Liver (tissue), 9 donors: Measurements from ENCODE around the gene FMN2. TPM values are rescaled to one million over a fixed set of nuclear protein-coding genes. Genes with fewer than 3 reads are reported as not detected.

Experiments
- DNase-seq: peaks from one replicate; pipeline ENCODE4 v3.0.0-alpha.2; 2017; ENCODE audit warnings: low spot score
- H3K27ac ChIP-seq, 2 donors: one replicate each; pipeline ENCODE4 v1.7.0; 2013; ENCODE audit warnings: inconsistent platforms in 2 of 2, low read length in 2 of 2, control low read depth in 1 of 2, low read depth in 1 of 2, mild to moderate bottlenecking in 1 of 2
- H3K27me3 ChIP-seq, 4 donors: one replicate each; pipeline versions ENCODE4 v1.6.1 to v1.7.0; 2013; ENCODE audit warnings: low read length in 3 of 4, inconsistent platforms in 1 of 4, mild to moderate bottlenecking in 1 of 4, moderate library complexity in 1 of 4; ENCODE audit not compliant: control insufficient read depth in 4 of 4, insufficient read depth in 4 of 4
- H3K36me3 ChIP-seq, 4 donors: one replicate each; pipeline versions ENCODE4 v1.6.1 to v1.7.0; 2013; ENCODE audit warnings: low read length in 3 of 4, mild to moderate bottlenecking in 3 of 4, low read depth in 1 of 4, moderate library complexity in 1 of 4; ENCODE audit not compliant: control insufficient read depth in 4 of 4, insufficient read depth in 3 of 4
- H3K4me1 ChIP-seq, 4 donors: one replicate each; pipeline versions ENCODE4 v1.6.1 to v1.7.0; 2013; ENCODE audit warnings: low read length in 3 of 4, mild to moderate bottlenecking in 3 of 4, moderate library complexity in 1 of 4; ENCODE audit not compliant: control insufficient read depth in 4 of 4, insufficient read depth in 4 of 4
- H3K4me3 ChIP-seq, 3 donors: one replicate each; pipeline versions ENCODE4 v1.6.1 to v1.7.0; 2013; ENCODE audit warnings: low read length in 3 of 3, control low read depth in 1 of 3, low read depth in 1 of 3, mild to moderate bottlenecking in 1 of 3
- H3K9ac ChIP-seq, 2 donors: one replicate each; pipeline ENCODE4 v1.7.0; 2013; ENCODE audit warnings: low read length in 2 of 2, mild to moderate bottlenecking in 2 of 2, moderate library complexity in 2 of 2, control low read depth in 1 of 2, low read depth in 1 of 2
- H3K9me3 ChIP-seq, 4 donors: one replicate each; pipeline versions ENCODE4 v1.6.1 to v1.7.0; 2013; ENCODE audit warnings: low read length in 3 of 4; ENCODE audit not compliant: control insufficient read depth in 4 of 4
- CTCF ChIP-seq: fragments of 150-350 bp; IDR thresholded peaks from 2 replicates; pipeline ENCODE4 v1.5.1; 2017; ENCODE audit warnings: improper control_type of control experiment, low read depth, low read length; ENCODE audit not compliant: missing input control
- EGR1 ChIP-seq, 2 donors: IDR thresholded peaks; 2 replicates each; pipeline ENCODE4 v1.6.1; 2016 to 2018; ENCODE audit warnings: antibody characterized with exemption in 2 of 2, low read depth in 2 of 2
- FOXA1 ChIP-seq: IDR thresholded peaks from 2 replicates; pipeline ENCODE4 v1.6.1; 2016; ENCODE audit warnings: antibody characterized with exemption
- FOXA2 ChIP-seq: IDR thresholded peaks from 2 replicates; pipeline ENCODE4 v1.6.1; 2016; ENCODE audit warnings: antibody characterized with exemption
- GABPA ChIP-seq, 2 donors: IDR thresholded peaks in 1 of 2; conservative IDR thresholded peaks in 1 of 2; 2 replicates each; pipeline ENCODE4 v1.6.1; 2016; ENCODE audit warnings: antibody characterized with exemption in 2 of 2, mild to moderate bottlenecking in 1 of 2, moderate library complexity in 1 of 2
- HNF4A ChIP-seq, 2 donors: conservative IDR thresholded peaks; 2 replicates each; pipeline ENCODE4 v1.6.1; 2016; ENCODE audit warnings: antibody characterized with exemption in 2 of 2, mild to moderate bottlenecking in 2 of 2
- HNF4G ChIP-seq: IDR thresholded peaks from 2 replicates; pipeline ENCODE4 v1.6.1; 2016; ENCODE audit warnings: antibody characterized with exemption
- JUND ChIP-seq, 2 donors: IDR thresholded peaks; 2 replicates each; pipeline ENCODE4 v1.6.1; 2016; ENCODE audit warnings: antibody characterized with exemption in 2 of 2
- MAX ChIP-seq: IDR thresholded peaks from 2 replicates; pipeline ENCODE4 v1.6.1; 2016; ENCODE audit warnings: antibody characterized with exemption
- NR2F2 ChIP-seq: IDR thresholded peaks from 2 replicates; pipeline ENCODE4 v1.6.1; 2016; ENCODE audit warnings: antibody characterized with exemption
- RXRA ChIP-seq, 2 donors: IDR thresholded peaks; 2 replicates each; pipeline ENCODE4 v1.6.1; 2017 to 2018; ENCODE audit warnings: antibody characterized with exemption in 2 of 2, mild to moderate bottlenecking in 1 of 2
- SP1 ChIP-seq: IDR thresholded peaks from 2 replicates; pipeline ENCODE4 v1.6.1; 2018; ENCODE audit warnings: antibody characterized with exemption, mild to moderate bottlenecking
- TAF1 ChIP-seq: conservative IDR thresholded peaks from 2 replicates; pipeline ENCODE4 v1.6.1; 2016; ENCODE audit warnings: antibody characterized with exemption, mild to moderate bottlenecking
- WGBS: extraction: QIAGEN DNeasy Blood & Tissue Kit; methylation state at CpG from one replicate; pipeline ENCODE4 v1.1.7; 2013; 5-methylcytosine and 5-hydroxymethylcytosine counted together
- polyA plus RNA-seq, 2 donors: library from polyadenylated mRNA; stranded (reverse) in 1 of 2; unstranded in 1 of 2; fragments of 200-250 nt in 1 of 2; fragments of >200 nt in 1 of 2; fragmentation: Nextera tagmentation in 1 of 2; extraction: Ambion mirVana in 1 of 2; gene quantifications; one replicate each; pipeline versions ENCODE4 v1.2.1 to v1.2.3, GENCODE V29; 2013 to 2015
- total RNA-seq, 2 donors: library from RNA; depleted of rRNA; stranded (reverse); fragments of >200 nt; gene quantifications; one replicate each; pipeline ENCODE4 v1.2.3, GENCODE V29; 2014
- TF ChIP-seq, protein P1 (sequence below): IDR thresholded peaks from 2 replicates; pipeline ENCODE4 v1.6.1; 2016; ENCODE audit warnings: antibody characterized with exemption
- TF ChIP-seq, protein P2 (sequence below): IDR thresholded peaks from 2 replicates; pipeline ENCODE4 v1.6.1; 2016; ENCODE audit warnings: antibody characterized with exemption, mild to moderate bottlenecking
- TF ChIP-seq, protein P3 (sequence below): IDR thresholded peaks from 2 replicates; pipeline ENCODE4 v1.6.1; 2016; ENCODE audit warnings: antibody characterized with exemption
- donor health status: healthy.
- donor health status: healthy.
- donor health status: healthy.
- donor health status: healthy.
- donor health status: healthy.

Gene FMN2
- total and polyA plus RNA-seq, 4 donors: 0.17 TPM; not detected in 3

- Histone ChIP-seq H3K9me3 (no peaks in the 10 kb centered on the region), H3K4me3 (no peak overlapping the region), H3K27ac (no peak overlapping the region), H3K27me3 (peaks cover 0 to 3% (median 0%) of the 10 kb centered on the region in 4 donors), H3K9ac (no peak overlapping the region), H3K4me1 (no peaks in the 10 kb centered on the region), H3K36me3 (no peaks in the 10 kb centered on the region)
- TF ChIP-seq HNF4A (conservative IDR thresholded peaks at IDR 0.05) (no peak), FOXA2 (no peak), JUND (IDR thresholded peaks at IDR 0.05) (no peak), TAF1 (no peak)
- TF ChIP-seq, protein P1, sequence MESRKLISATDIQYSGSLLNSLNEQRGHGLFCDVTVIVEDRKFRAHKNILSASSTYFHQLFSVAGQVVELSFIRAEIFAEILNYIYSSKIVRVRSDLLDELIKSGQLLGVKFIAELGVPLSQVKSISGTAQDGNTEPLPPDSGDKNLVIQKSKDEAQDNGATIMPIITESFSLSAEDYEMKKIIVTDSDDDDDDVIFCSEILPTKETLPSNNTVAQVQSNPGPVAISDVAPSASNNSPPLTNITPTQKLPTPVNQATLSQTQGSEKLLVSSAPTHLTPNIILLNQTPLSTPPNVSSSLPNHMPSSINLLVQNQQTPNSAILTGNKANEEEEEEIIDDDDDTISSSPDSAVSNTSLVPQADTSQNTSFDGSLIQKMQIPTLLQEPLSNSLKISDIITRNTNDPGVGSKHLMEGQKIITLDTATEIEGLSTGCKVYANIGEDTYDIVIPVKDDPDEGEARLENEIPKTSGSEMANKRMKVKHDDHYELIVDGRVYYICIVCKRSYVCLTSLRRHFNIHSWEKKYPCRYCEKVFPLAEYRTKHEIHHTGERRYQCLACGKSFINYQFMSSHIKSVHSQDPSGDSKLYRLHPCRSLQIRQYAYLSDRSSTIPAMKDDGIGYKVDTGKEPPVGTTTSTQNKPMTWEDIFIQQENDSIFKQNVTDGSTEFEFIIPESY: no peak
- WGBS: 43% methylated on average over 4 of the region's 4 CpGs
- no peak for DNase-seq
Measured at GRCh38 chr1:240237305-240237721, 145.6 kb downstream of the FMN2 start.

DNA sequence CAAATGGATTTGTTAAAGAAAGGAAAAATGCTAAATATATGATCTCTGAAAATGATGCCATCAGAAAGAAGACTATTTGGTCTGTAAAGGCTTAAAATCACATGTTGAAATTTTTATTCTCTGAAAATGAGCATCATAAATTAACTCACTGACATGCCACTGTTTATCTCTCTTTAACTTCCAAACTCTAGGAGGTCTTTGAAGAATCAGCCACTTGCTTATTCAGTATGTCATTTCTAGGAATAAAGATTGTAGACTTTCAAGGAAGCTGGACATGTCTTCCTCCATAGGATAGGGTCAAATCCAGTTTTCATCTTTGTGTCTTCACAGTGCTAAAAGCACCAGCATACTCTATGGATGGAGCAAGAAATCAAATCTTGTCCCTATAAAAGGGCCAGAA, 147.6 kb downstream of the FMN2 start:
- Histone ChIP-seq H3K4me3 (no peak overlapping the region), H3K4me1 (no peaks in the 10 kb centered on the region), H3K27me3 (peaks cover 0 to 4% (median under 1%) of the 10 kb centered on the region in 4 donors), H3K27ac (no peak overlapping the region), H3K9ac (no peak overlapping the region), H3K9me3 (no peaks in the 10 kb centered on the region), H3K36me3 (no peaks in the 10 kb centered on the region)
- TF ChIP-seq, protein P1: no peak
- TF ChIP-seq GABPA (IDR thresholded peaks at IDR 0.05 in 1 of 2, conservative IDR thresholded peaks at IDR 0.05 in 1 of 2) (no peak), HNF4G (no peak), FOXA2 (no peak)
- TF ChIP-seq, protein P2, sequence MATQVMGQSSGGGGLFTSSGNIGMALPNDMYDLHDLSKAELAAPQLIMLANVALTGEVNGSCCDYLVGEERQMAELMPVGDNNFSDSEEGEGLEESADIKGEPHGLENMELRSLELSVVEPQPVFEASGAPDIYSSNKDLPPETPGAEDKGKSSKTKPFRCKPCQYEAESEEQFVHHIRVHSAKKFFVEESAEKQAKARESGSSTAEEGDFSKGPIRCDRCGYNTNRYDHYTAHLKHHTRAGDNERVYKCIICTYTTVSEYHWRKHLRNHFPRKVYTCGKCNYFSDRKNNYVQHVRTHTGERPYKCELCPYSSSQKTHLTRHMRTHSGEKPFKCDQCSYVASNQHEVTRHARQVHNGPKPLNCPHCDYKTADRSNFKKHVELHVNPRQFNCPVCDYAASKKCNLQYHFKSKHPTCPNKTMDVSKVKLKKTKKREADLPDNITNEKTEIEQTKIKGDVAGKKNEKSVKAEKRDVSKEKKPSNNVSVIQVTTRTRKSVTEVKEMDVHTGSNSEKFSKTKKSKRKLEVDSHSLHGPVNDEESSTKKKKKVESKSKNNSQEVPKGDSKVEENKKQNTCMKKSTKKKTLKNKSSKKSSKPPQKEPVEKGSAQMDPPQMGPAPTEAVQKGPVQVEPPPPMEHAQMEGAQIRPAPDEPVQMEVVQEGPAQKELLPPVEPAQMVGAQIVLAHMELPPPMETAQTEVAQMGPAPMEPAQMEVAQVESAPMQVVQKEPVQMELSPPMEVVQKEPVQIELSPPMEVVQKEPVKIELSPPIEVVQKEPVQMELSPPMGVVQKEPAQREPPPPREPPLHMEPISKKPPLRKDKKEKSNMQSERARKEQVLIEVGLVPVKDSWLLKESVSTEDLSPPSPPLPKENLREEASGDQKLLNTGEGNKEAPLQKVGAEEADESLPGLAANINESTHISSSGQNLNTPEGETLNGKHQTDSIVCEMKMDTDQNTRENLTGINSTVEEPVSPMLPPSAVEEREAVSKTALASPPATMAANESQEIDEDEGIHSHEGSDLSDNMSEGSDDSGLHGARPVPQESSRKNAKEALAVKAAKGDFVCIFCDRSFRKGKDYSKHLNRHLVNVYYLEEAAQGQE: no peak
- DNase-seq: no peak

GRCh38 chr1:240241278-240241677, 149.6 kb downstream of the FMN2 start:
- DNase-seq: no peak
- 80% methylated on average over 3 of the region's 3 CpGs for WGBS
- no peak overlapping the region for H3K9ac ChIP-seq
- H3K4me1 ChIP-seq: no peaks in the 10 kb centered on the region
- H3K4me3 ChIP-seq: no peak overlapping the region
- no peaks in the 10 kb centered on the region for H3K9me3 ChIP-seq
- peaks cover 0 to 4% (median 0%) of the 10 kb centered on the region in 4 donors for H3K27me3 ChIP-seq
- no peaks in the 10 kb centered on the region for H3K36me3 ChIP-seq
- H3K27ac ChIP-seq: no peak overlapping the region
- TF ChIP-seq FOXA2 (no peak), EGR1 (IDR thresholded peaks at IDR 0.05; ENCODE audit: low read depth in 2 of 2) (no peak), FOXA1 (no peak), MAX (no peak), NR2F2 (no peak), SP1 (no peak), CTCF (no peak), HNF4A (conservative IDR thresholded peaks at IDR 0.05) (no peak), JUND (IDR thresholded peaks at IDR 0.05) (no peak), GABPA (IDR thresholded peaks at IDR 0.05 in 1 of 2, conservative IDR thresholded peaks at IDR 0.05 in 1 of 2) (no peak), RXRA (IDR thresholded peaks at IDR 0.05) (no peak)
- TF ChIP-seq, protein P1: no peak
- TF ChIP-seq, protein P3, sequence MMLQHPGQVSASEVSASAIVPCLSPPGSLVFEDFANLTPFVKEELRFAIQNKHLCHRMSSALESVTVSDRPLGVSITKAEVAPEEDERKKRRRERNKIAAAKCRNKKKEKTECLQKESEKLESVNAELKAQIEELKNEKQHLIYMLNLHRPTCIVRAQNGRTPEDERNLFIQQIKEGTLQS: no peak
